ENCODE results near the gene GINS3. TPM values are rescaled to one million over a fixed set of nuclear protein-coding genes. Genes with fewer than 3 reads are reported as not detected.

GINS3 gene
- total RNA-seq, 2 donors from 2014 or later, result 5.1 to 8.9 TPM

DNA sequence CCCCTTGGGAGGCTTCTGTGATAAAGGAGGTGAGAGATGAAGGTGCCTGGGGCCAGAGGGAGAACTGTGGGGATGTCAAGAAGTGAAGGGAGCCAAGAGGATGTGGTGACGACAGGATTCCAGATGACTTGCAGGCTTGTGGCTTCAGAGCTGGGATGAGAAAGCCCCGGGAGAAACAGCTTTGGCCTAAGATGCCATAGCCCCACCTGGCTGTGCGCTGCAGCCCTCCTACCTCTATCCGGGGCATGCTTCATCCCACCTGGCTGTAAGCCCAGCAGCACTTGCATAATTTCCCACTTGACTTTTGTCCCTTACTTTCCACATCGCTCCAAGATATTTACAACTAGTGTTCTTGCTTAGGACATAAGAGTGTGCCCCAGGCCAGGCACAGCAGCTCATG is 29.3 kb downstream of the GINS3 start:
- Histone ChIP-seq H3K4me3 (no peak overlapping the region), H3K9me3 (no peaks in the 10 kb centered on the region), H3K27ac (no peak overlapping the region), H3K27me3 (replicated peaks; ENCODE audit: insufficient read depth) (no peaks in the 10 kb centered on the region), H3K36me3 (no peaks in the 10 kb centered on the region), H3K4me1 (replicated peaks) (no peaks in the 10 kb centered on the region)
- WGBS, result 41% methylated on average over 5 of the region's 5 CpGs
- TF ChIP-seq POLR2A (IDR thresholded peaks at IDR 0.05), result no peak
- TF ChIP-seq POLR2AphosphoS5 (IDR thresholded peaks at IDR 0.05), result no peak
- TF ChIP-seq, protein P1, sequence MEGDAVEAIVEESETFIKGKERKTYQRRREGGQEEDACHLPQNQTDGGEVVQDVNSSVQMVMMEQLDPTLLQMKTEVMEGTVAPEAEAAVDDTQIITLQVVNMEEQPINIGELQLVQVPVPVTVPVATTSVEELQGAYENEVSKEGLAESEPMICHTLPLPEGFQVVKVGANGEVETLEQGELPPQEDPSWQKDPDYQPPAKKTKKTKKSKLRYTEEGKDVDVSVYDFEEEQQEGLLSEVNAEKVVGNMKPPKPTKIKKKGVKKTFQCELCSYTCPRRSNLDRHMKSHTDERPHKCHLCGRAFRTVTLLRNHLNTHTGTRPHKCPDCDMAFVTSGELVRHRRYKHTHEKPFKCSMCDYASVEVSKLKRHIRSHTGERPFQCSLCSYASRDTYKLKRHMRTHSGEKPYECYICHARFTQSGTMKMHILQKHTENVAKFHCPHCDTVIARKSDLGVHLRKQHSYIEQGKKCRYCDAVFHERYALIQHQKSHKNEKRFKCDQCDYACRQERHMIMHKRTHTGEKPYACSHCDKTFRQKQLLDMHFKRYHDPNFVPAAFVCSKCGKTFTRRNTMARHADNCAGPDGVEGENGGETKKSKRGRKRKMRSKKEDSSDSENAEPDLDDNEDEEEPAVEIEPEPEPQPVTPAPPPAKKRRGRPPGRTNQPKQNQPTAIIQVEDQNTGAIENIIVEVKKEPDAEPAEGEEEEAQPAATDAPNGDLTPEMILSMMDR (IDR thresholded peaks at IDR 0.05), result no peak
- intact Hi-C loops (cut with DNase I), result no loop called here
- no peak for DNase-seq (ENCODE audit: low spot score)

DNA sequence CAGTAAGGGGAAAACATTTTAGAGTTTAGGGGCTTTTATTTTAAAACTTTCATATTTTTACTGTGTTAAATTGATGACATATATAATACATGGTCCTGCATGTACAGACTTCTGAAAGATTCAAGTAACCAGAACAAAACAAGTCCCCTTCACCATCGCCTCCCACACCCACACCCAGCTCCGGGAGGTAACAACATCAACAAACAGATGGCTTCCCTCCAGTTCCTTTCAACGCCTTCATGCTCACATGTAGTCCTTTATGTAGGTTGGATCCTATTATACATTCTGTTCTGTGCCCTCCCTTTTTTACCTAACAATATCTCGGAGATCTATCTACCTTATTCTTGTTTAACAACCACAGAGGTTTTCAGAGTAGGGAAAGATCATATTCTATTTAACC is 30.5 kb downstream of the GINS3 start:
- H3K4me3 ChIP-seq, result no peak overlapping the region
- DNase-seq (ENCODE audit: low spot score), result no peak
- H3K9me3 ChIP-seq, result no peaks in the 10 kb centered on the region
- intact Hi-C loops (cut with DNase I), result no loop called here
- no peaks in the 10 kb centered on the region for H3K36me3 ChIP-seq
- no peaks in the 10 kb centered on the region for H3K27me3 ChIP-seq (replicated peaks; ENCODE audit: insufficient read depth)
- H3K4me1 ChIP-seq (replicated peaks), result peaks cover 6% of the 10 kb centered on the region
- 64% methylated on average over 4 of the region's 4 CpGs for WGBS
- H3K27ac ChIP-seq, result no peak overlapping the region
- no peak for TF ChIP-seq POLR2A (IDR thresholded peaks at IDR 0.05)
- TF ChIP-seq, protein P1 (IDR thresholded peaks at IDR 0.05), result no peak
- no peak for TF ChIP-seq POLR2AphosphoS5 (IDR thresholded peaks at IDR 0.05)

DNA sequence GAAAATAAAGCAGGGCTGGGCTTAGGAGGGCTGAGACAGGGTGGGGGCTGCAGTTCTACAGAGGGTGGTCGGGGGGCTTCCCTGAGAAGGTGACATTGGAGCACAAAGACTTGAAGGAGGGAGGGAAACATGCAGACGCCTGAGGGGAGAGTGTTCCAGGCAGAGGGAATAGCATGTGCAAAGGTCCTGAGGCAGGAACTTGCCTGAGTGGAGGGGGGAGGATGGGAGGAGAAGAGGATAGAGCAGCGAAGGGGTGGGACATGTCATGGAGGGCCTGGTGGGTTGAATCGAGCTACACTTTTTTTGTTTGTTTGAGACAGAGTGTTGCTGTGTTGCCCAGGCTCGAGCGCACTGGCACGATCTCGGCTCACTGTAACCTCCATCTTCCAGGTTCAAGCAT is 33.0 kb downstream of the GINS3 start:
- intact Hi-C loops (cut with DNase I), result no loop called here

DNA sequence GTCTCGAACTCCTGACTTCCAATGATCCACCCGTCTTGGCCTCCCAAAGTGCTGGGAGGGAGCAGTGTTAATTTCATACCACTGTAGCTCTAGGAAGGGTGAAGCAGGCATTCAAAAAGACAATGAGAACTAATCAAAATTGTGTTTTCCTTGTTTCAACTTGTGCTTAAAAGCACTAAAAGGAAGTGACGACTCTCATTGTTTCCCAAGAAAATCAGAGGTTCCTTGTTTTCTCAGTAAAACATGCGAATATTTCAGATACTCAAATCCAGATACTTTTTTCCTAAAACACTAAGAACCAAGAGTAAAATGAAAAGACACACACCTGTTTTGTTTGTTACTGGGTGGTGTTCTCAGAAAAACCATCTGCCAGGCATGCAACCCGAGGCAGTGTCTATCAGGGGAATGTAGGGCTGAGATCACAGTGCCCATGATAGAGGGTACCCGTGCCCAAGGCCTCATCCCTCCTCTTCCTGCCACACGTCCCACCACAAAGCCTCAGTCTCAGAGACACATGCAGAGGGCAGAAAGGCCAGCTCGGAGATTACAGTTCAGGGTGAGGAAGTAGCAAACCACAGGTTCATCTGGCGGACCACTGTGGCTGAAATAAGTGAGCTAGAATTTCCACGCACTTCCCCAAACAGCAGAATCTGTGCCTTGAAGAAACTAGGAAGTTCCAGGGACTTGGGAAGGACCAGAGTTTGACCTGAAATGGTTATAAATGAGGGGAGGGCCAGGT is 33.7 kb downstream of the GINS3 start:
- H3K4me3 ChIP-seq, result no peak overlapping the region
- DNase-seq (ENCODE audit: low spot score), result no peak
- no peak for TF ChIP-seq POLR2AphosphoS5 (IDR thresholded peaks at IDR 0.05)
- TF ChIP-seq, protein P1 (IDR thresholded peaks at IDR 0.05), result no peak
- no peak for TF ChIP-seq POLR2A (IDR thresholded peaks at IDR 0.05)

More for the DNA sequence above, 33.0 kb downstream of the GINS3 start:
- Histone ChIP-seq H3K36me3 (no peaks in the 10 kb centered on the region), H3K9me3 (no peaks in the 10 kb centered on the region), H3K4me3 (no peak overlapping the region), H3K27me3 (replicated peaks; ENCODE audit: insufficient read depth) (no peaks in the 10 kb centered on the region), H3K4me1 (replicated peaks) (peaks cover 6% of the 10 kb centered on the region), H3K27ac (no peak overlapping the region)
- no peak for DNase-seq (ENCODE audit: low spot score)
- WGBS, result 91% methylated on average over 8 of the region's 8 CpGs
- TF ChIP-seq POLR2A (IDR thresholded peaks at IDR 0.05) (no peak), POLR2AphosphoS5 (IDR thresholded peaks at IDR 0.05) (no peak)
- TF ChIP-seq, protein P1 (IDR thresholded peaks at IDR 0.05), result no peak

DNA sequence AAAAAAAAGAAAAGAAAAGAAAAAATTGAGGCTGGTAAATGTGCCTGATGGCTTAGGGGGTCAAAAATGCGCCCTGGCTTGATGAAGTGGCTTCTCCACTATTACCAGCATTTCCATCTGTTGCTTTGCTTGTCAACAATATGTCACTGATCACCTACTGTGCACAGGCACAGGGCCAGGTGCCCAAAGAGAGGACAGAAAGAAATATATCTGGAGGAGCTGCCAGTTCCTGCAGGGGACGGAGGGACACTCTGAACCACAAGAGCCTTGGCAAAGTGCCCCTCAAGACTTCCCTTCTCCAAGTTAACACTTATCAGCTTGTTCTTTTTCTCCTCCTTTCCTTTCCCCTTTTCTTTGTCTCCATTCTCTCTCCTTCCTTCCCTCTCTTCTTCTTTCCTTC is 34.7 kb downstream of the GINS3 start:
- TF ChIP-seq, protein P1 (IDR thresholded peaks at IDR 0.05), result no peak
- no peak for TF ChIP-seq POLR2AphosphoS5 (IDR thresholded peaks at IDR 0.05)
- TF ChIP-seq POLR2A (IDR thresholded peaks at IDR 0.05), result no peak
- WGBS, result 36% methylated on average over 2 of the region's 2 CpGs
- no peaks in the 10 kb centered on the region for H3K36me3 ChIP-seq
- H3K9me3 ChIP-seq, result no peaks in the 10 kb centered on the region
- H3K4me3 ChIP-seq, result no peak overlapping the region
- no peak for DNase-seq (ENCODE audit: low spot score)
- H3K27ac ChIP-seq, result no peak overlapping the region
- no peaks in the 10 kb centered on the region for H3K27me3 ChIP-seq (replicated peaks; ENCODE audit: insufficient read depth)
- intact Hi-C loops (cut with DNase I), result no loop called here
- H3K4me1 ChIP-seq (replicated peaks), result peaks cover 6% of the 10 kb centered on the region

More for the DNA sequence above, 33.7 kb downstream of the GINS3 start:
- Histone ChIP-seq H3K27ac (no peak overlapping the region), H3K27me3 (replicated peaks; ENCODE audit: insufficient read depth) (no peaks in the 10 kb centered on the region), H3K36me3 (no peaks in the 10 kb centered on the region), H3K9me3 (no peaks in the 10 kb centered on the region), H3K4me1 (replicated peaks) (peaks cover 6% of the 10 kb centered on the region)
- intact Hi-C loops (cut with DNase I), result no loop called here
- WGBS, result 84% methylated on average over 10 of the region's 10 CpGs
